ENCODE measurements around the gene TWIST2.

TWIST2 gene

GRCh38 chr2:238855891-238856580, 8.2 kb downstream of the TWIST2 start:
- Histone ChIP-seq H3K9me3 (ENCODE audit: control insufficient read depth, insufficient read depth, low read depth, low read length) (no peaks in the 10 kb centered on the region), H3K4me1 (ENCODE audit: control insufficient read depth, insufficient read depth, low read length) (peaks cover 11% of the 10 kb centered on the region; the same call in 1 of the 2 replicates), H3K4me3 (ENCODE audit: low read depth, low read length) (no peak overlapping the region), H3K9ac (ENCODE audit: low read length) (no peak overlapping the region), H3K36me3 (ENCODE audit: control insufficient read depth, insufficient read depth, low read length) (no peaks in the 10 kb centered on the region), H3K27me3 (ENCODE audit: control insufficient read depth, insufficient read depth, low read length) (peaks cover 8% of the 10 kb centered on the region), H3K27ac (ENCODE audit: low read depth, low read length) (no peak overlapping the region)

- H3K4me3 ChIP-seq (ENCODE audit: low read depth, low read length): no peak overlapping the region
- H3K27me3 ChIP-seq (ENCODE audit: control insufficient read depth, insufficient read depth, low read length): no peaks in the 10 kb centered on the region
- H3K27ac ChIP-seq (ENCODE audit: low read depth, low read length): no peak overlapping the region
- H3K9ac ChIP-seq (ENCODE audit: low read length): no peak overlapping the region
- peaks cover 11% of the 10 kb centered on the region; the same call in 1 of the 2 replicates for H3K4me1 ChIP-seq (ENCODE audit: control insufficient read depth, insufficient read depth, low read length)
- no peaks in the 10 kb centered on the region for H3K36me3 ChIP-seq (ENCODE audit: control insufficient read depth, insufficient read depth, low read length)
- H3K9me3 ChIP-seq (ENCODE audit: control insufficient read depth, insufficient read depth, low read depth, low read length): no peaks in the 10 kb centered on the region
Measured at GRCh38 chr2:238856713-238857567, 9.1 kb downstream of the TWIST2 start.

DNA sequence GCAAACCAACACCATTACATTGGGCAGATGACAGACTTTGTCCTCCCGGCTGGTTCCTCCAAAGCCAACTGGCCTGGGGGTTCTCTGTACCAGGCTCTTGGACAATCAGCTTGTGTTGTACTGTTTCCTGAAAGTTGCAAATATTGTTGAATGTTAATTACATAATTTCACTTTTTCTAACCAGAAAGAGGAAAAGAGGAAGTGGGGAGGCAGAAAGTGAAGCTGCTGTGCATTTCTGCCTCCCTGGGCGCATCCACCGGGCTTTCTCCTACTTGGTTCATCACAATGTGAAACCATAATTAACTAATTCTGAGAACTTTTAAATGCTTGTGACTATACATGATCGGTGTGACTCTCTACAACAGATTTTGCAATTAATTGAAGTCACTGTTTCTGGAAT, 10.1 kb downstream of the TWIST2 start:
- Histone ChIP-seq H3K9me3 (ENCODE audit: control insufficient read depth, insufficient read depth, low read depth, low read length) (no peaks in the 10 kb centered on the region), H3K4me1 (ENCODE audit: control insufficient read depth, insufficient read depth, low read length) (peaks cover 11% of the 10 kb centered on the region; the same call in 1 of the 2 replicates), H3K4me3 (ENCODE audit: low read depth, low read length) (no peak overlapping the region), H3K27me3 (ENCODE audit: control insufficient read depth, insufficient read depth, low read length) (no peaks in the 10 kb centered on the region), H3K27ac (ENCODE audit: low read depth, low read length) (no peak overlapping the region), H3K9ac (ENCODE audit: low read length) (no peak overlapping the region), H3K36me3 (ENCODE audit: control insufficient read depth, insufficient read depth, low read length) (no peaks in the 10 kb centered on the region)

DNA sequence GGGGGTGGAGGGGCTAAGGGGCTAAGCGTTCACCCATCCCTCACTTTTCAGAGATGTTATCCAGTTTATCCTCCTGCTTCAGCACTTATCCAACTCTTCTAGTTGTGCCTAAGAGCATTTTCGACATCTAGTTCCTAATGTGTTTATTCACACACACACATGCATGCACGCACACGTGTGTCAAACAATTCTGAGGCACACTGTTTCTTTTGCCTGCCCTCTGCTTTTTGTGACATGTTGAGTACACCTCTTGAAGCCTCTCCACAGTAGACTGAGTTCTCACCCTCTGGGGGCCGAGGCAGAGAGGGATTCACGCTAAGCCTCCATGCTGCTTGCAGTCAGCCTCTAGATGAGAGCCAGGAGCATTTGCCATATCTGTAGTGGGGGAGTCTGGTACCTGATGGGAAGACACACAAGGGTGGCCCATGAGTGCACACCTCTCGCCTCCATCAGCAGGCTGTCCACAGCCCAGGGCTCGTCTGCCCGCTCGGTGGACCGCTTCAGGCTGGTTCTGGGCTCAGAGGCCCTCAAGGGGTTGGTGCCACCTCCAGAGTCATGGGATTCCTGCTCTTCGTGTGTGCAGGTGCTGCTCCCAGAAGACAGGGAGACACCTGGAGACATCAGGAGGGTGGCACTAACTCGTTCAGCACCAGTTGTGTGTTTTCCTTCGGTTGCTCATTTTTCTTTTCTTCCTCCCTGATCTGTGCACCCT, 11.9 kb downstream of the TWIST2 start:
- Histone ChIP-seq H3K4me3 (ENCODE audit: low read depth, low read length) (no peak overlapping the region), H3K27me3 (ENCODE audit: control insufficient read depth, insufficient read depth, low read length) (no peaks in the 10 kb centered on the region), H3K9me3 (ENCODE audit: control insufficient read depth, insufficient read depth, low read depth, low read length) (no peaks in the 10 kb centered on the region), H3K9ac (ENCODE audit: low read length) (no peak overlapping the region), H3K27ac (ENCODE audit: low read depth, low read length) (no peak overlapping the region), H3K36me3 (ENCODE audit: control insufficient read depth, insufficient read depth, low read length) (no peaks in the 10 kb centered on the region), H3K4me1 (ENCODE audit: control insufficient read depth, insufficient read depth, low read length) (peaks cover 18% of the 10 kb centered on the region)

DNA sequence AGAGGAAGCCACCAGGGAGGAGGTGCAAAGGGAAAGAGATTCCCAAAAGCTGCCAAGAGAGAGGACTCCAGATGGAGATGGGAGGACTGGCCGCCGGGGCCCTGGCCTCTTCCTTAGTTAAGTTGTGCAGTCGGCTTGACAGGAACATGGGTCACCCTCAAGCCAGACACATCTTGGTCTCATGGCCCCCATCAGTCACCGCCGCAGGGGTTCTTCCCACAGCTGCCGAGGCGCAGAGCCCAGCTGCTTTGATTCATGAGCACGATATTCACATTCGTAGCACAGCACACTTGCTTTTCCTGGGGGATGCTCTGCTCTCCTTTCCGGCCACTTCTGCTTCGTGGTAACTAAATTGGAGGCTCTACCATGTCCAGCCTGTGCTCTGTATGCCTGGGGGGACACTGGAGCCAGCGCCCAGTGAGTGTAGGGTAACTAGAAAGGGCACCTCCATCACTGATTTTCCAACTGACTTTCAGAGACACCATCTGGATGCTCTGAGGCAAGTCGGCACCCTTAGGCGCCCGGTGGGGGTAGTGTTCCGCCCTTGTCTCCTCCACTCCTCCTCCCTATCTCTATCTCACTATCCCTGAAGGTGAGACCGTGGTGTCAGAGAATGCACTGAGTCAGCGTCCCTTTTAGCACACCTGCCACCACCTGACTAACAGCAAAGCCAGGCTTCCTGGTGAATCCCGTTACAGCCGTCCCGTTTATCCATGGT, 13.3 kb downstream of the TWIST2 start:
- H3K4me3 ChIP-seq (ENCODE audit: low read depth, low read length): no peak overlapping the region
- peaks cover 18% of the 10 kb centered on the region for H3K4me1 ChIP-seq (ENCODE audit: control insufficient read depth, insufficient read depth, low read length)
- no peaks in the 10 kb centered on the region for H3K9me3 ChIP-seq (ENCODE audit: control insufficient read depth, insufficient read depth, low read depth, low read length)
- no peak overlapping the region for H3K27ac ChIP-seq (ENCODE audit: low read depth, low read length)
- no peaks in the 10 kb centered on the region for H3K36me3 ChIP-seq (ENCODE audit: control insufficient read depth, insufficient read depth, low read length)
- H3K27me3 ChIP-seq (ENCODE audit: control insufficient read depth, insufficient read depth, low read length): no peaks in the 10 kb centered on the region
- H3K9ac ChIP-seq (ENCODE audit: low read length): no peak overlapping the region

GRCh38 chr2:238861766-238862315, 14.0 kb downstream of the TWIST2 start:
- H3K9me3 ChIP-seq (ENCODE audit: control insufficient read depth, insufficient read depth, low read depth, low read length): no peaks in the 10 kb centered on the region
- peaks cover 18% of the 10 kb centered on the region for H3K4me1 ChIP-seq (ENCODE audit: control insufficient read depth, insufficient read depth, low read length)
- no peak overlapping the region for H3K9ac ChIP-seq (ENCODE audit: low read length)
- H3K27ac ChIP-seq (ENCODE audit: low read depth, low read length): no peak overlapping the region
- H3K36me3 ChIP-seq (ENCODE audit: control insufficient read depth, insufficient read depth, low read length): no peaks in the 10 kb centered on the region
- H3K4me3 ChIP-seq (ENCODE audit: low read depth, low read length): no peak overlapping the region
- no peaks in the 10 kb centered on the region for H3K27me3 ChIP-seq (ENCODE audit: control insufficient read depth, insufficient read depth, low read length)

DNA sequence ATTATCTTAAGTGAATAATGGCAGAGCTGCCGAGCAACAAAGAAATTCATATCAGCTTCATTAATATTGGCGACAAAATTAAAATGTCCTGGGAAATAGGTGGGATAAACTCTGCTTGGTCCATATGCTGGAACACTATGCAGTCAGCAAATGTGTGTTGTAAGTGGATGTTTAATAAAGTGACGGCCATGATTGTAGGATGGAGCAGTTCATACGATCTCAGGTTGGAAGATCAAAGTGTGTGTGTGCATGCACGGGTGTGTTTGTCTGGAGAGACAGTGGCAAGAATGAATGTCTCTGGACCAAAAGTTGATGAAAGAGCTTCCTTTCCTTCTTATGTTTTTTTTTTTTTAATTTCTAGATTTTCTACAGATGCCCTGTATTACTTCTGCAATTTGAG, 14.8 kb downstream of the TWIST2 start:
- no peaks in the 10 kb centered on the region for H3K27me3 ChIP-seq (ENCODE audit: control insufficient read depth, insufficient read depth, low read length)
- no peak overlapping the region for H3K4me3 ChIP-seq (ENCODE audit: low read depth, low read length)
- H3K4me1 ChIP-seq (ENCODE audit: control insufficient read depth, insufficient read depth, low read length): peaks cover 18% of the 10 kb centered on the region

GRCh38 chr2:238863231-238863630, 15.3 kb downstream of the TWIST2 start:
- Histone ChIP-seq H3K36me3 (ENCODE audit: control insufficient read depth, insufficient read depth, low read length) (no peaks in the 10 kb centered on the region), H3K4me3 (ENCODE audit: low read depth, low read length) (no peak overlapping the region), H3K27me3 (ENCODE audit: control insufficient read depth, insufficient read depth, low read length) (no peaks in the 10 kb centered on the region), H3K9ac (ENCODE audit: low read length) (no peak overlapping the region), H3K9me3 (ENCODE audit: control insufficient read depth, insufficient read depth, low read depth, low read length) (no peaks in the 10 kb centered on the region), H3K4me1 (ENCODE audit: control insufficient read depth, insufficient read depth, low read length) (peaks cover 18% of the 10 kb centered on the region), H3K27ac (ENCODE audit: low read depth, low read length) (no peak overlapping the region)

More for the DNA sequence above, 14.8 kb downstream of the TWIST2 start:
- Histone ChIP-seq H3K9ac (ENCODE audit: low read length) (no peak overlapping the region), H3K36me3 (ENCODE audit: control insufficient read depth, insufficient read depth, low read length) (no peaks in the 10 kb centered on the region), H3K27ac (ENCODE audit: low read depth, low read length) (no peak overlapping the region), H3K9me3 (ENCODE audit: control insufficient read depth, insufficient read depth, low read depth, low read length) (no peaks in the 10 kb centered on the region)

DNA sequence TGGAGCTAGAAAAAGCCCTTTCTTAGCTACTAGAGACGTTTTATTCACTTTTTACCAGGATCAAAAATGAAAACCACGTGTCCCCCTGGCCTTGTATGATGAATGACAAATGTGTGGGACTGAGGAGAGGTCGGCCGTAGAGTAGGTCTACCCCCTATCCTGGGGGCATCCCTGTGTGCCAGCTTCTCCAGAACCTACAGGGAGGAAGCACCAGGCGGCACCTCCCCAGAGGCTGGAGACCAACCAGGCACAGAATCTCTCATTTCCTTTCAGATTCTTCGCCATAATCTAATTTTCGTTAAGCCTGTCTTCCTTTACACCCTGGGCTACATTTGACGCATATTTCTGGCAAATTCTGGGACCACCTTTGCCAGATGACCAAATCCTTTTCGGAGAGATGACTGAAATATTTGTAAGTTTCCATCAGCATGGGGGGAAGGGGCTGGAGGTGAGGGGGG, 15.9 kb downstream of the TWIST2 start:
- no peaks in the 10 kb centered on the region for H3K9me3 ChIP-seq (ENCODE audit: control insufficient read depth, insufficient read depth, low read depth, low read length)
- peaks cover 18% of the 10 kb centered on the region for H3K4me1 ChIP-seq (ENCODE audit: control insufficient read depth, insufficient read depth, low read length)
- no peak overlapping the region for H3K4me3 ChIP-seq (ENCODE audit: low read depth, low read length)
- no peaks in the 10 kb centered on the region for H3K36me3 ChIP-seq (ENCODE audit: control insufficient read depth, insufficient read depth, low read length)
- H3K9ac ChIP-seq (ENCODE audit: low read length): peak overlapping the region; percentile 40
- H3K27ac ChIP-seq (ENCODE audit: low read depth, low read length): no peak overlapping the region; the same call in 1 of the 2 replicates
- H3K27me3 ChIP-seq (ENCODE audit: control insufficient read depth, insufficient read depth, low read length): no peaks in the 10 kb centered on the region

- no peaks in the 10 kb centered on the region for H3K9me3 ChIP-seq (ENCODE audit: control insufficient read depth, insufficient read depth, low read depth, low read length)
- peak overlapping the region; percentile 70 for H3K9ac ChIP-seq (ENCODE audit: low read length)
- H3K27me3 ChIP-seq (ENCODE audit: control insufficient read depth, insufficient read depth, low read length): no peaks in the 10 kb centered on the region
- no peaks in the 10 kb centered on the region for H3K36me3 ChIP-seq (ENCODE audit: control insufficient read depth, insufficient read depth, low read length)
- peak overlapping the region; percentile 82 for H3K27ac ChIP-seq (ENCODE audit: low read depth, low read length)
- H3K4me3 ChIP-seq (ENCODE audit: low read depth, low read length): no peak overlapping the region
- H3K4me1 ChIP-seq (ENCODE audit: control insufficient read depth, insufficient read depth, low read length): peaks cover 18% of the 10 kb centered on the region
Measured at GRCh38 chr2:238864207-238865014, 16.5 kb downstream of the TWIST2 start.

Data from HUES6 (cell line).